ENCODE data around the gene SOX5.

Gene SOX5

GRCh38 chr12:23853640-23854039 is 95.8 kb downstream of the SOX5 start:
- TF ChIP-seq CTCF (IDR thresholded peaks at IDR 0.05; ENCODE audit: low read length, missing control alignments), result no peak
- DNase-seq (ENCODE audit: low read depth), result no peak
- no peak overlapping the region for H3K4me3 ChIP-seq (replicated peaks; ENCODE audit: low read depth, low read length)

DNA sequence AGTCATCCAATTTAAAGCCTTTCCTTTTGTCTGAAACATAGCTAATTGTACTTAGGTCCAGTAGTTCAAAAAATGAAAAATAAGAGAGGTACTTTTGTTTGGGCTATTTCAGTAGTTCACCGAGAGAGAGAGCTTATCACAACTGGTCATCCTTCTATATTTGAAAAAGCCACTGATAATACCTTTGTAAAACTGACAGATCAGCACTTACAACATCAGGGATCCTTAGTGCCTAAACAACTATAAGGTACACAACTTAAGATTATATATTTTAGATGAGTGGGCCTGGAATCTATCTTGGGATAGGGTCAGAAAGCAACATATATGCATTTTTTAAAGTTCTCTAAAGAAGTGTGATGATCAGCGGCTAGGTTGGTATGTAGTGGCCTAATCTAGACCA is 97.9 kb downstream of the SOX5 start:
- no peak for DNase-seq (ENCODE audit: low read depth)
- no peak overlapping the region for H3K4me3 ChIP-seq (replicated peaks; ENCODE audit: low read depth, low read length)
- TF ChIP-seq CTCF (IDR thresholded peaks at IDR 0.05; ENCODE audit: low read length, missing control alignments), result no peak

DNA sequence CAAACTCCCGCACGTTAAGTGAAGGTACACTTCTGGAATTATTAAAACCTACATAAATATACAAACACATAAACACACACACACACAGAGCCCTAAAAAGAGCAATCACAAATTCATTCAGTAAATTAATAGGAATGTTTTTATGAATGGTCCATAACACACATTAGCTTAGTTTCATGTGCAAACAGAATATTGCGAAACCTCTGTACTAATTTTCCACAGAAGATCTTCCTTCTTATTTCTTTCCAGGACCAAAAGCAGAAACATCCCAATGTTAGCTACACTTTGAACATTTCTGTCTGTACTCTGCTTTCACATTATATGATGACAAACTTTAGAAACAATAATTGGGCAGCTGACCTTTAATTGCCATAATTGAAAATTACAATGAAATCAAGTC is 101.6 kb downstream of the SOX5 start:
- TF ChIP-seq CTCF (IDR thresholded peaks at IDR 0.05; ENCODE audit: low read length, missing control alignments), result no peak
- peak; percentile 1 for DNase-seq (ENCODE audit: low read depth)
- no peak overlapping the region for H3K4me3 ChIP-seq (replicated peaks; ENCODE audit: low read depth, low read length)

GRCh38 chr12:23843958-23844357 is 105.5 kb downstream of the SOX5 start:
- no peak for DNase-seq (ENCODE audit: low read depth)
- no peak overlapping the region for H3K4me3 ChIP-seq (replicated peaks; ENCODE audit: low read depth, low read length)
- no peak for TF ChIP-seq CTCF (IDR thresholded peaks at IDR 0.05; ENCODE audit: low read length, missing control alignments)

- no peak overlapping the region for H3K4me3 ChIP-seq (replicated peaks; ENCODE audit: low read depth, low read length)
- DNase-seq (ENCODE audit: low read depth), result peak; percentile 62
- no peak for TF ChIP-seq CTCF (IDR thresholded peaks at IDR 0.05; ENCODE audit: low read length, missing control alignments)
These were observed 115.4 kb downstream of the SOX5 start for GRCh38 chr12:23834076-23834475.

GRCh38 chr12:23831739-23832138 is 117.7 kb downstream of the SOX5 start:
- no peak overlapping the region for H3K4me3 ChIP-seq (replicated peaks; ENCODE audit: low read depth, low read length)
- no peak for DNase-seq (ENCODE audit: low read depth)
- TF ChIP-seq CTCF (IDR thresholded peaks at IDR 0.05; ENCODE audit: low read length, missing control alignments), result no peak

GRCh38 chr12:23830210-23830609 is 119.3 kb downstream of the SOX5 start:
- no peak for DNase-seq (ENCODE audit: low read depth)
- no peak overlapping the region for H3K4me3 ChIP-seq (replicated peaks; ENCODE audit: low read depth, low read length)
- TF ChIP-seq CTCF (IDR thresholded peaks at IDR 0.05; ENCODE audit: low read length, missing control alignments), result no peak
